Neutrophil (primary cell): ENCODE data around the gene ITPK1.

ENCODE experiments used
- H3K27ac ChIP-seq: fragments of 200-600 bp; sonication (generic); 2 replicates; pipeline ENCODE4 v1.5.1; 2016; ENCODE audit warnings: mild to moderate bottlenecking, moderate library complexity
- H3K27me3 ChIP-seq: fragments of 200-600 bp; sonication (generic); 2 replicates; pipeline ENCODE4 v1.6.0; 2016; ENCODE audit warnings: mild to moderate bottlenecking
- H3K36me3 ChIP-seq: fragments of 200-600 bp; sonication (generic); 2 replicates; pipeline ENCODE4 v1.5.1; 2017
- H3K4me1 ChIP-seq, 2 experiments: fragments of 200-600 bp in 1 of 2; sonication (generic) in 1 of 2; 1 replicate in 1 of 2; 2 replicates in 1 of 2; pipeline versions ENCODE4 v1.5.1 to v1.6.1; 2013 to 2016; ENCODE audit warnings: low read depth in 1 of 2, low read length in 1 of 2, mild to moderate bottlenecking in 1 of 2, moderate library complexity in 1 of 2; ENCODE audit not compliant: control insufficient read depth in 1 of 2, insufficient read depth in 1 of 2
- H3K4me3 ChIP-seq, 2 experiments: fragments of 200-600 bp in 1 of 2; sonication (generic) in 1 of 2; 1 replicate in 1 of 2; 2 replicates in 1 of 2; pipeline ENCODE4 v1.5.1; 2013 to 2016; ENCODE audit warnings: low read depth in 1 of 2, low read length in 1 of 2, mild to moderate bottlenecking in 1 of 2, moderate library complexity in 1 of 2
- H3K9me3 ChIP-seq: fragments of 200-600 bp; sonication (generic); 2 replicates; pipeline ENCODE4 v1.5.1; 2016
- CTCF ChIP-seq: fragments of 200-600 bp; sonication (generic); IDR thresholded peaks from 2 replicates; pipeline ENCODE4 v1.5.1; 2016; ENCODE audit warnings: antibody characterized with exemption

The ITPK1 gene

GRCh38 chr14:92981726-92982125, 134.0 kb downstream of the ITPK1 start:
- no peak overlapping the region for H3K27ac ChIP-seq
- H3K4me1 ChIP-seq, result no peaks in the 10 kb centered on the region
- no peaks in the 10 kb centered on the region for H3K27me3 ChIP-seq
- H3K9me3 ChIP-seq, result no peaks in the 10 kb centered on the region
- peaks cover 33% of the 10 kb centered on the region for H3K36me3 ChIP-seq
- TF ChIP-seq CTCF, result no peak
- no peak overlapping the region for H3K4me3 ChIP-seq

GRCh38 chr14:92980866-92981265, 134.9 kb downstream of the ITPK1 start:
- no peaks in the 10 kb centered on the region for H3K4me1 ChIP-seq
- no peak overlapping the region for H3K27ac ChIP-seq
- peaks cover 31% of the 10 kb centered on the region for H3K36me3 ChIP-seq
- H3K27me3 ChIP-seq, result no peaks in the 10 kb centered on the region
- no peak for TF ChIP-seq CTCF
- H3K4me3 ChIP-seq, result no peak overlapping the region
- no peaks in the 10 kb centered on the region for H3K9me3 ChIP-seq

GRCh38 chr14:92978229-92979021, 137.3 kb downstream of the ITPK1 start:
- TF ChIP-seq CTCF, result no peak
- H3K27ac ChIP-seq, result peak overlapping the region; percentile 63
- H3K4me1 ChIP-seq, result no peaks in the 10 kb centered on the region
- H3K9me3 ChIP-seq, result no peaks in the 10 kb centered on the region
- H3K4me3 ChIP-seq, result no peak overlapping the region
- peaks cover 31% of the 10 kb centered on the region for H3K36me3 ChIP-seq
- H3K27me3 ChIP-seq, result no peaks in the 10 kb centered on the region

DNA sequence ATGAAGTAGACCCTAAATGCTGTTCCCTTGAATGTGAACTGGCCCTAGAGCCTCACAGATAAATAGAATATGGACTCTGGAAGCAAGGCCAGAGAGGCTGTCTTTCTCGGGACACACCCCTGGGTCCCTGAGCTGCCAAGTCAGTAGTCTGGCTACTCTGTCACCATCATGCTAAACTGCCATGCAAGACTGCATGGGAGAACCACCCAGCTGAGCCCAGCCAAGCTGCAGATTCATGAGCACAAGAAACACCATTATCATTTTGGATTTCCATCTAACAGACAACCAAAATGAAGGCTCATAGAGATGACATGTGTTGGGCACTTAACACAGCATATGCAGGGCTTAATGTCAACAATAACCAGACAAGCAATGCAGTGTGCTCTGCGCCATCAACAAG, 139.5 kb downstream of the ITPK1 start:
- Histone ChIP-seq H3K4me1 (no peaks in the 10 kb centered on the region), H3K9me3 (no peaks in the 10 kb centered on the region), H3K36me3 (peaks cover 30% of the 10 kb centered on the region), H3K4me3 (no peak overlapping the region), H3K27me3 (no peaks in the 10 kb centered on the region), H3K27ac (no peak overlapping the region)
- TF ChIP-seq CTCF, result no peak

DNA sequence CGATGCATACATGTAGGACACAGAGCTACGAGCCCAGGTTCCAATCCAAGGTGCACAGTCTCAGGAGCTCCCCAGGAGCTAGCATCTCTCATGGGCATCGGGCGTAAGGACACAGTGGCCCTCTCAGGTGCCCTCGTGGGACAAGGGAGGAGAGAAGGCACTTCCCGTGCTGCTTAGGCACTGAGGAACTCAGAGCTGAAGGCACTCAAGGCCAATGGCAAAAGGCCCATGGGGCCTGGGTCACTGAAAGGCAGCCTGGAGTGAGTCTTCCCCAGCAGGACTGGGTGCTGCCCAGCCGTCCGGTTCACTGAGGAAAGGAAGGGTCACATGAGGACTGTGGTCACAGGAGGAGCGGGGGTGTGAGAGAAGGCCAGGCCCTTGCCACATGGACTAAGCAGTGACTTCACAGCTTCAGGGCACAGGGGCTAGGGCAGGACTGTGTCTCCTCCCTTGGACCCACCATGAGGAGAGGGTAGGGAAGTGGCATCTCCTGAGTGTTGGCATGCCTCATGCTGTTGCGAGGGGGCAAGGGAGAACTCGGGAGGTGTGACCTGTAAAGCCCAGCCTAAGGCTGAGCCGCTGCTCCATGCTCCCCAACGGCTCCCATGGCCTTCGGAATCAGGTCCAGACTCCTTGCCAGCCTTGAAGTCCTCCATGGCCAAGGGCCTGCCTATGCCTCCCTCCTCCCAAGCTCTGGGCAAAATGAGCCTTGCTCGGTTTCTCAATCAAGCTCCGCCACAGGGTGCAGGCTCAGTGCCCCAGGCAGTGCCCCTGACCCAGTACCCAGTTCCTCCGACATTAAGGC, 141.0 kb downstream of the ITPK1 start:
- H3K36me3 ChIP-seq, result peaks cover 30% of the 10 kb centered on the region
- no peaks in the 10 kb centered on the region for H3K4me1 ChIP-seq
- no peak overlapping the region for H3K27ac ChIP-seq
- H3K9me3 ChIP-seq, result no peaks in the 10 kb centered on the region
- no peak for TF ChIP-seq CTCF
- no peaks in the 10 kb centered on the region for H3K27me3 ChIP-seq
- no peak overlapping the region for H3K4me3 ChIP-seq
